ENCODE measurements around the gene ADPGK.
"Not testable (repeated sequence)": the region's sequence is repeated elsewhere in the genome, so short reads cannot be mapped to it uniquely, and the experiment has no call there.

Gene ADPGK

GRCh38 chr15:72740219-72740618, 43.3 kb downstream of the ADPGK start:
- DNase-seq (ENCODE audit: low spot score): no peak

DNA sequence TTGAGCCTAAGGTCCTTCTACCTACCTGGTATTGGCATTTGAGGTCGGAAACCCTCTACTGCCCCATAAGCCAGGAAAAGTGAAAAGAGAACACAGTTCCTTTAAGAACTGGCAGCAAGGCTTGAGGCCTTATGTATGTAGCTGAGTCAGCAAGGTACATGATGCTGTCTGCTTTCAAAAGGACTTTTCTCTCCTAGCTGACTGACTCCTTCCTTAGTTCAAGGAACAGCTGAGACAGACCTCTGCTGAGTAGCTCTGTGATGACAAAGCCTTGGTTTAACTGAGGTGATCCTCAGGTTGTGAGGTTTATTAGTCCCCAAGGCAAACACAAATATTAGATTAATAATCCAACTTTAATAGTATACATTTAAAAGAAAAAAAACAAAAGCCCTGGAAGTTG, 45.8 kb downstream of the ADPGK start:
- DNase-seq (ENCODE audit: low spot score): no peak

DNA sequence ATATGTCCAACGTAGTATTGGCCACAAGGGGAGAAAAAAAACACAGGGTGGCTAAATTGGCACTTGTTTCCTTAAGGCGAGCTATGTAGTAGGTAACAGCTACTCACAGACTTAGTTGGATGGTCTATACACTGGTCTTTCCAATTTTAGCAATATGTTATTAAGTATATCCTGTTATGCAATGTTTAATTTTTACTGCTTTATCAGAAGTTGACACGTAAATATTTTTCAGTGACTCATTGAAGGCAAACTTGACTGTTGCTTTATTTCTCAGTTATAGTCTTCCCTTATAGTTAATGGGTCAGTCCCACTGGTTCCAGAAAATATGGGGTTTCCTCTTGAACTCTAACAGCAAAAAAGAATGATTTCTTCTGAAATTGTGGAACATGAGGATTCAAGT, 46.5 kb downstream of the ADPGK start:
- DNase-seq (ENCODE audit: low spot score): no peak

GRCh38 chr15:72735111-72735510, 48.4 kb downstream of the ADPGK start:
- no peak for DNase-seq (ENCODE audit: low spot score)

- DNase-seq (ENCODE audit: low spot score): no peak
Observed at GRCh38 chr15:72733941-72734738, 49.4 kb downstream of the ADPGK start.

DNA sequence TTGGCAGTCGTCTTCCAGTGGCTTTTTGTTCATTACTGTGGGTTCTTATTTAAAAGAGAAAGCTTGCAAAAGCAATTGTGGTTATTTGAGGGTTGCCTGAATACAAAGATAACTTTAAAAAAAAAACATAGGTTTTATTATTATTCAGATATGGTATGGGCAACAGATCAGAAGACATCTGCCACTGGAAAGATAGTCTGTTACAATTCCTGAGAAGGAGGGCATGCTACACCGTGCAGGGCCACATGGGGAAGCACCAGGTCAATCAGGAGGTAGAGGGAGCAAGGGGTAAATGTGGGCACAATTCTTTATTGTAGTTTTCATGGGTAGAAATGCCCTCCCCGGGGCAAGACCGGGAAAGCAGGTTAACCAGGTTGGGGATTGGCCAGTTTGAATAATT, 51.0 kb downstream of the ADPGK start:
- no peak for DNase-seq (ENCODE audit: low spot score)

GRCh38 chr15:72732086-72732485, 51.5 kb downstream of the ADPGK start:
- no peak for DNase-seq (ENCODE audit: low spot score)

GRCh38 chr15:72728821-72729220, 54.7 kb downstream of the ADPGK start:
- DNase-seq (ENCODE audit: low spot score): no peak

DNA sequence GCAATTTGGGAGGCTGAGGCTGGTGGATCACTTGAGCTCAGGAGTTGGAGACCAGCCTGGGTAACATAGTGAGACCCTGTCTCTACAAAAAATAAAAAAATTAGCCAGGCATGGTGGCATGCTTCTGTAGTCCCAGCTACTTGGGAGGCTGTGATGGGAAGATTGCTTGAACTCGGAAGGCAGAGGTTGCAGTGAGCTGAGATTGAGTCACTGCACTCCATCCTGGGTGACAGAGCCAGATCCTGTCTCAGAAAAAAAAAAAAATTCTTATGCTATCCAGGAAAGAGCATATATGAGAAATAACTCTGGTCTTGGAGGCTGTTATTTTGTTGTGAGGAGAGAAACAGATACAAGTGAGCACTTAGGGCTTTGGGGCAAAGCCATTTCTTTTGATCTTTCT, 55.3 kb downstream of the ADPGK start:
- not testable (repeated sequence) for DNase-seq (ENCODE audit: low spot score)

DNA sequence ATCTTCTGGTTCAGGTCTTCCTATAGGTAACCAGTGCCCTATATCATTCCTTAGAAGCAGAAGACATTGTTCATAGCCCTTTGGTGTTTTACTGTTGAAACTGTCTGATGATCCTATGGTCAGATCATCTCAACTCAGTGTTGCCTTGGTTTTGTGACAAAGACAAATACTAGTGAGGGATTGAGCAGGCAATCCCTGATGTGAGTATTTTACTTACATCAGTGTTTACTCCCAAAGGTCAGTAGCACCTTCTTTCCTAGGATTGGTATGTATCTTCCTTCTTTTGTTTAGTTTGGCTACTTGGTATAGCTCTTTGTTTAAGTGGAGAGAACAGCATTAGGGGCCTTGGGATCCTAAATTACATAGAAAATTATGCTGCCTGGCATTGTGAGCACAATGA, 56.4 kb downstream of the ADPGK start:
- DNase-seq (ENCODE audit: low spot score): no peak

GRCh38 chr15:72725851-72726250, 57.7 kb downstream of the ADPGK start:
- not testable (repeated sequence) for DNase-seq (ENCODE audit: low spot score)

DNA sequence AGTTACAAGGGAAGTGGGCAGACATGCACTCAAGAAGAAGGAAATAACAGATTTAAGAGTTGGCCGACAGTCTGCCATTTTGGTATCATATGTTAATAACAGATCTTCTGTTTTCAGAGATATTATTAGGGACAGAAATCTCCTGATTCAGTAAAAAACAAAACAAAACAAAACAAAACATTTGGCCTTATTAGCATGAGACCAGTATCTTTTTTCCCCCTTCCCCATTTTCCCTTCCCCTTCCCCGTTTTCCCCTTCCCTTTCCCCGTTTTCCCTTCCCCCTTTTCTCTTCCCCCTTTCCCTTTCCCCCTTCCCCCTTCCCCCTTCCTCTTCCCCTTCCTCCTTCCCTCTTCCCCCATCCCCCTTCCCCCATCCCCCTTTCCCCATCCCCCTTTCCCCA, 58.1 kb downstream of the ADPGK start:
- DNase-seq (ENCODE audit: low spot score): no peak

DNA sequence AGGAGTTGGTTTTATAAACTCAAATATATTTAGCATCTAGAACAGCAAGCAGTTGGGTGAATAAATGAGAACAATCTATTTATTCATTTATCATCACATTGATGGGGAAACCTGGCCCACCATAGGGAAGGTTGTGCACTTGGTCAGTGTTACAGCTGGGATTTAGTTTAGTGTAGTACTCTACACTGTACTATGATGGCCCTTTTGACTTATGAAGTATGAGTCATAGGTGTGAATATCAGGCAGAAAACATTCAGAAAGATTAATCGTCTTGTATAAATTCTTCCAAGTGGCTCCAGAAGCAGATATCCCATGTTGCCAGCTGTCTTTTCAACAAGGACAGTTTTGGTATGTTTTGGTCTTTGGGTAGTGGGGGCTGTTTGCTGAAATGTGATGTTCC, 59.5 kb downstream of the ADPGK start:
- DNase-seq (ENCODE audit: low spot score): no peak

DNA sequence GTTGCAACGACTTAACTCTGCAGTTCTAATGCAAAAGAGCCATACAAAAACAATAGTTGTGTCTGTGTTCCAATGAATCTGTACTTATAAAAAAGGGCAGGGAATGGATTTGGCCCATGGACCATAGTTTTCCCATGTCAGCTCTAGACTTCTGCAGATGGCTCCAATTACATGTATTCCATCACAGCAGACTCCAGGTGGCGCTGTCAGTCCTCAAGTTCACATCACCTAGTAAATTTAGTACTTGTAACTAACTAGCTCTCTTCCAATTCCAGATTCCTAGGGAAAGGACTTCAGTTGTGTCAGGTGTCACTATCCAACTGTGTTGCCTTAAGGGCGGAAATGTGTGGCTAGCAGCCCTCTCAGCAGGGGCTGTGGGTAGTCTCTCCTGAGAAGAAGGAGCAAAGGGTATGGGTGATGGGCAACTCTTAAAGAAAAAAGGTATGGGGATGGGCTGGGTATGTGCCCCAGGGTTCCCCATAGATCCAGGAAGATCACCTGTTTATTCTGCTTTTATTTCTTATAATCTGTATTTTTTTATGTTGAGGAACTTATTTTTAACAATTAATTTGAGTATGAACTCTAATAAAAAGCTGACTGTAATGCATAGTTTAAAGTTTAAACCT, 61.4 kb downstream of the ADPGK start:
- DNase-seq (ENCODE audit: low spot score): peak; percentile 71

- DNase-seq (ENCODE audit: low spot score): not testable (repeated sequence)
Observed at GRCh38 chr15:72708551-72709303, 74.8 kb downstream of the ADPGK start.

DNA sequence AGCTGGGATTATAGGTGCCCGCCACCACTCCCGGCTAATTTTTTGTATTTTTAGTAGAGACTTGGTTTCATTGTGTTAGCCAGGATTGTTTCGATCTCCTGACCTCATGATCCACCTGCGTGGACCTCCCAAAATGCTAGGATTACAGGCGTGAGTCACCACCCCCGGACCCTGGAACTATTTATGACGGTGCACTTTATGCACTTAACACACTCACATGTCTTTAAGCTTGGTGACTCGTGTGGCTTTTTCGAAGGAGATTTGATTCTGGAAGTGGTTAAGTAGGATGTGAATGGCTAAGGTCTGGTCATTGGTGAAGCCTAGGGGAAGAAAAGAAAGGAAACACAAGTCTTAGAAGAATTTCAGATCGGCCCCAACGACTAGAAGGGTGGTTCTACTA, 77.3 kb downstream of the ADPGK start:
- DNase-seq (ENCODE audit: low spot score): no peak

Measured in hematopoietic multipotent progenitor cell treated with erythropoietin and hydrocortisone succinate and interleukin-3 and kit ligand, for 17 days (in vitro differentiated cells).